PFSK-1 (cell line): Measurements from ENCODE around the gene NT5C2.

Source experiments
- FOXP2 ChIP-seq: optimal IDR thresholded peaks from 2 replicates; pipeline ENCODE3; 2011; ENCODE audit warnings: borderline replicate concordance, control low read depth, inconsistent platforms; ENCODE audit not compliant: insufficient read depth; ENCODE audit errors: extremely low read length, extremely low read depth
- POLR2AphosphoS5 ChIP-seq: IDR thresholded peaks from 2 replicates; pipeline ENCODE4 v1.6.1; 2012; ENCODE audit warnings: low read depth, mild to moderate bottlenecking, control low read depth, low read length, moderate library complexity
- SIN3A ChIP-seq: IDR thresholded peaks from 2 replicates; pipeline ENCODE4 v1.6.1; 2012; ENCODE audit warnings: mild to moderate bottlenecking, low read length, moderate library complexity, borderline replicate concordance; ENCODE audit not compliant: insufficient read depth
- TAF1 ChIP-seq: IDR thresholded peaks from 2 replicates; pipeline ENCODE4 v1.6.1; 2012; ENCODE audit warnings: low read length, control low read depth, borderline replicate concordance; ENCODE audit not compliant: insufficient read depth
- TF ChIP-seq, protein P1 (sequence below), 2 experiments: IDR thresholded peaks; 2 replicates each; pipeline versions ENCODE4 v1.6.1 to v1.8.0; 2011 to 2012; ENCODE audit warnings: low read depth in 2 of 2, low read length in 2 of 2, control low read depth in 1 of 2, inconsistent platforms in 1 of 2, mild to moderate bottlenecking in 1 of 2, moderate library complexity in 1 of 2; ENCODE audit not compliant: insufficient read depth in 1 of 2

The NT5C2 gene

DNA sequence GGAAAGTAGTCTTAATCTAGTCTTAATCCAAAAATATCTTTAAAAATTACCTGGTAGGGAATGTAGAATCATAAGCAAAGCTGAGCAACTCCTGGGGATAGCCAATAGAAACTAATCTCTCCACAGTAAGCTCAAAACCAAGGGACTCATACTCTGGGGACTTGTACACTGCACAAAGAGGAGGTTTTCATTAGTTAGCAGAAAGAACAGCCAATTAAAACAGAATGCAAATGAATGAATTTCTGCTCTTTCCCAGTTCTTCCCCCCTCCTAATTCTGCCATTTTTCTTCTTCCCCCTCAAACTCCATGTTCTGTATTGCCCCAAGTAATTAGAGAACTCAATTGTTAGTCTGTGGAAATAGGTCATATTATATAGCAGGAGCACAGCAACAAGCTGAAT, 86.5 kb downstream of the NT5C2 start:
- TF ChIP-seq POLR2AphosphoS5 (no peak), TAF1 (no peak), SIN3A (no peak), FOXP2 (no peak)
- TF ChIP-seq, protein P1, sequence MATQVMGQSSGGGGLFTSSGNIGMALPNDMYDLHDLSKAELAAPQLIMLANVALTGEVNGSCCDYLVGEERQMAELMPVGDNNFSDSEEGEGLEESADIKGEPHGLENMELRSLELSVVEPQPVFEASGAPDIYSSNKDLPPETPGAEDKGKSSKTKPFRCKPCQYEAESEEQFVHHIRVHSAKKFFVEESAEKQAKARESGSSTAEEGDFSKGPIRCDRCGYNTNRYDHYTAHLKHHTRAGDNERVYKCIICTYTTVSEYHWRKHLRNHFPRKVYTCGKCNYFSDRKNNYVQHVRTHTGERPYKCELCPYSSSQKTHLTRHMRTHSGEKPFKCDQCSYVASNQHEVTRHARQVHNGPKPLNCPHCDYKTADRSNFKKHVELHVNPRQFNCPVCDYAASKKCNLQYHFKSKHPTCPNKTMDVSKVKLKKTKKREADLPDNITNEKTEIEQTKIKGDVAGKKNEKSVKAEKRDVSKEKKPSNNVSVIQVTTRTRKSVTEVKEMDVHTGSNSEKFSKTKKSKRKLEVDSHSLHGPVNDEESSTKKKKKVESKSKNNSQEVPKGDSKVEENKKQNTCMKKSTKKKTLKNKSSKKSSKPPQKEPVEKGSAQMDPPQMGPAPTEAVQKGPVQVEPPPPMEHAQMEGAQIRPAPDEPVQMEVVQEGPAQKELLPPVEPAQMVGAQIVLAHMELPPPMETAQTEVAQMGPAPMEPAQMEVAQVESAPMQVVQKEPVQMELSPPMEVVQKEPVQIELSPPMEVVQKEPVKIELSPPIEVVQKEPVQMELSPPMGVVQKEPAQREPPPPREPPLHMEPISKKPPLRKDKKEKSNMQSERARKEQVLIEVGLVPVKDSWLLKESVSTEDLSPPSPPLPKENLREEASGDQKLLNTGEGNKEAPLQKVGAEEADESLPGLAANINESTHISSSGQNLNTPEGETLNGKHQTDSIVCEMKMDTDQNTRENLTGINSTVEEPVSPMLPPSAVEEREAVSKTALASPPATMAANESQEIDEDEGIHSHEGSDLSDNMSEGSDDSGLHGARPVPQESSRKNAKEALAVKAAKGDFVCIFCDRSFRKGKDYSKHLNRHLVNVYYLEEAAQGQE (IDR thresholded peaks at IDR 0.05; ENCODE audit: insufficient read depth in 1 of 2, low read depth in 2 of 2, low read length in 2 of 2), result no peak

DNA sequence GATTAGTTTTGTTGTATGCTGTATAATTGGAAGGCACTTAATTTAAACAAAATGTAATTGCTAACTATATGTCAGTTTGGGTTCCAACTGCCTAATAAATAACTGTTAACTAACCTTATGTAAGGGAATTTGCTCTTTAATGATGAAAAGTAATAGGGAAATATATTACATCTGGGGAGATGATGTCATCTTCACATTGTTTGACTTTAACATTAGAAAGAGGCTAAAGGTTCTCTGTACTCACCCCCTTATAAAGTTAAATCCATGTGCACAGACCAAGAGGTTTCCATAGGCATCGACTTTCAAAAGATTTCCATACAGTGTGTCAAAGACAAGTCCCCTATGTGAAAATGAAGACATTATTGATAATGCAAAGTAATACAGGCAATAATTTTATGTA, 87.6 kb downstream of the NT5C2 start:
- TF ChIP-seq, protein P1 (IDR thresholded peaks at IDR 0.05; ENCODE audit: insufficient read depth in 1 of 2, low read depth in 2 of 2, low read length in 2 of 2), result no peak
- no peak for TF ChIP-seq FOXP2
- TF ChIP-seq POLR2AphosphoS5, result no peak
- TF ChIP-seq TAF1, result no peak
- TF ChIP-seq SIN3A, result no peak

DNA sequence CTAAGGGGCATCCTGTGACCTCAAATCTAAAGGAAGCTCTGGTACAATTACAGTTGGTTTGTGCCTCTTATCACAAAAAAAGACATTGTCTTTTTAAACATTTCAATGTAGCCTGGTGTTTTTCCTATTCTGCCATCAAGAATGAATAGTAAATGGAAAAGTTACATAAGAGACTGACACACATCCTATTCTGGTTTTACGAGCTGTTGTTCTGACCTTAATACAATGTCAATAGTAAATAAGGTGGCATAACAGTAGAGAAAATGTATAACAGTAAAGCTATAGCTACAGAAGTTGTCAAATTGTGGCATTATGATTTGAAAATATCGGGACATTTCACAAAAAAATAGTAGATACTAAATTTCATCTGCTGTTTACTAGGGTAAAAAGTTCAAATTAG, 88.4 kb downstream of the NT5C2 start:
- TF ChIP-seq POLR2AphosphoS5, result no peak
- TF ChIP-seq, protein P1 (IDR thresholded peaks at IDR 0.05; ENCODE audit: insufficient read depth in 1 of 2, low read depth in 2 of 2, low read length in 2 of 2), result no peak

DNA sequence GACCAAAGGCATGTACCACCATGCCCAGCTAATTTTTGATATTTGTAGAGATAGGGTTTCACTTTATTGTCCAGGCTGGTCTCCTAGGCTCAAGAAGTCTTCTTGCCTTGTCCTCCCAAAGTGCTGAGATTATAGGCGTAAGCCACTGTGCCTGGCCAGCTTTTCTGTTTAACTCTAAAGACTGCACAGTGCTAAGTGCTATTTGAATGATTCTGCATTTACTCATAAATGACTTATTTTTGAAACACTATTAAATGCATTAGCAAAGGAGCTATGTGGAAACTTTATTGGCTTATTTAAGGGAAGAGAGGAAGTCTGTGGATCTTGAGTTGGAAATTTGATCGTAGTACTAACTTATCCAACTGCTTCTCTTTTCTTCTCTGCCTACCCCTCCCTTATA, 89.1 kb downstream of the NT5C2 start:
- TF ChIP-seq SIN3A (no peak), FOXP2 (no peak), POLR2AphosphoS5 (no peak), TAF1 (no peak)
- TF ChIP-seq, protein P1 (IDR thresholded peaks at IDR 0.05; ENCODE audit: insufficient read depth in 1 of 2, low read depth in 2 of 2, low read length in 2 of 2), result no peak

DNA sequence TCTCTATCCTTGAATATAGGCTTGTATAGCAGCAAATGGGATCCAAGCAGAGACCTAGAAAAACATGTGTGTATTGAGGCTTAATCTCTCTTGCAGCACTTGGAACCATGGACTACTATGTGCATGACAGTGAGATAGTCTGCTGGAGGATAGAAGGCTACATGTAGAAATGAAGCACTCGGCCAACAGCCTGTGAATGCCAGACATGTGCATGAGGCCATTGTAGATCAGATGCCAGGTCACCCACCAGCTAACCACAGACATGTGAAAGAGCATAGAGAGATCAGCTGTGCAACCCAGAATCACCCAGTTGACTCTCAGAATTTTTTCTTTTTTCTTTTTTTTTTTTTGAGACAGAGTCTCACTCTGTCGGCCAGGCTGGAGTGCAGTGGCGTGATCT, 90.9 kb downstream of the NT5C2 start:
- TF ChIP-seq POLR2AphosphoS5 (no peak), SIN3A (no peak), TAF1 (no peak), FOXP2 (no peak)
- TF ChIP-seq, protein P1 (IDR thresholded peaks at IDR 0.05; ENCODE audit: insufficient read depth in 1 of 2, low read depth in 2 of 2, low read length in 2 of 2), result no peak
